Measurements from ENCODE around the gene NRN1L. TPM values are rescaled to one million over a fixed set of nuclear protein-coding genes. Genes with fewer than 3 reads are reported as not detected.

NRN1L gene
- total RNA-seq, 2 experiments from 2014 or later = not detected

- peak within 1 kb of the TSS; percentile 92 for H3K27ac Mint-ChIP-seq
- H3K36me3 Mint-ChIP-seq (ENCODE audit: low read depth) = peaks cover 6% of the 10 kb centered on the region
- H3K4me3 Mint-ChIP-seq = peak within 1 kb of the TSS; percentile 92
- intact Hi-C loops (cut with micrococcal nuclease) = loop anchor here (1.0 to 2.0 kb wide), 12 partner anchors 13 to 464 kb away; partner anchors contain the start of genes ACD, CTCF, NFATC3 and PARD6A
- no peaks in the 10 kb centered on the region for H3K9me3 Mint-ChIP-seq
- H3K27me3 Mint-ChIP-seq (ENCODE audit: low read depth) = no peaks in the 10 kb centered on the region
- CTCF ChIA-PET = interaction anchor here (0.6 to 4.2 kb wide), 5 partner anchors 31 to 571 kb away, joined by 3 to 35 read pairs (median 3); no protein-coding TSS in a partner anchor
- DNase-seq = peak; percentile 98
- H3K4me1 Mint-ChIP-seq (ENCODE audit: low read depth) = peaks cover 50% of the 10 kb centered on the region
Measured at GRCh38 chr16:67846320-67847063, 38.2 kb upstream of the NRN1L start, which contains the start of gene NUTF2. TSS of gene NUTF2 (plus strand) at chr16:67846933. CDS start at chr16:67865131, 18,198 bp downstream.

GRCh38 chr16:67847064-67847861 lies 37.4 kb upstream of the NRN1L start, which contains the start of gene CENPT:
TSS of gene CENPT (minus strand) at chr16:67847693. CDS start at chr16:67833859, 13,834 bp downstream.
- H3K4me3 Mint-ChIP-seq = peak within 1 kb of the TSS; percentile 92
- CTCF ChIA-PET = interaction anchor here (1.8 to 4.2 kb wide), 2 partner anchors 31 kb away, joined by 8 to 35 read pairs; no protein-coding TSS in a partner anchor
- no peaks in the 10 kb centered on the region for H3K27me3 Mint-ChIP-seq (ENCODE audit: low read depth)
- peaks cover 49% of the 10 kb centered on the region for H3K4me1 Mint-ChIP-seq (ENCODE audit: low read depth)
- peaks cover 6% of the 10 kb centered on the region for H3K36me3 Mint-ChIP-seq (ENCODE audit: low read depth)
- peak within 1 kb of the TSS; percentile 92 for H3K27ac Mint-ChIP-seq
- H3K9me3 Mint-ChIP-seq = no peaks in the 10 kb centered on the region
- DNase-seq = peak; percentile 18
- intact Hi-C loops (cut with micrococcal nuclease) = loop anchor here (2.0 kb wide), 3 partner anchors 18 to 326 kb away; partner anchors contain the start of gene NFATC3

GRCh38 chr16:67848118-67848517 lies 36.6 kb upstream of the NRN1L start:
- H3K27ac Mint-ChIP-seq = peak overlapping the region; percentile 36
- peaks cover 48% of the 10 kb centered on the region for H3K4me1 Mint-ChIP-seq (ENCODE audit: low read depth)
- intact Hi-C loops (cut with micrococcal nuclease) = no loop called here

GRCh38 chr16:67853670-67854069 lies 31.0 kb upstream of the NRN1L start:
- intact Hi-C loops (cut with micrococcal nuclease) = no loop called here

More at GRCh38 chr16:67848118-67848517, 36.6 kb upstream of the NRN1L start:
- DNase-seq = no peak
- CTCF ChIA-PET = interaction anchor here (0.9 to 1.8 kb wide), 5 partner anchors 19 to 326 kb away, joined by 3 to 8 read pairs (median 3); no protein-coding TSS in a partner anchor
- Mint-ChIP-seq H3K4me3 (peak overlapping the region; percentile 92), H3K36me3 (ENCODE audit: low read depth) (peaks cover 5% of the 10 kb centered on the region), H3K9me3 (no peaks in the 10 kb centered on the region), H3K27me3 (ENCODE audit: low read depth) (no peaks in the 10 kb centered on the region)

GRCh38 chr16:67855789-67856188 lies 28.9 kb upstream of the NRN1L start:
- H3K4me3 Mint-ChIP-seq = no peak overlapping the region
- intact Hi-C loops (cut with micrococcal nuclease) = no loop called here
- H3K36me3 Mint-ChIP-seq (ENCODE audit: low read depth) = peaks cover 3% of the 10 kb centered on the region
- peaks cover 34% of the 10 kb centered on the region for H3K4me1 Mint-ChIP-seq (ENCODE audit: low read depth)
- no peak for DNase-seq
- H3K27ac Mint-ChIP-seq = peak overlapping the region; percentile 8
- no peaks in the 10 kb centered on the region for H3K27me3 Mint-ChIP-seq (ENCODE audit: low read depth)
- no peaks in the 10 kb centered on the region for H3K9me3 Mint-ChIP-seq
- CTCF ChIA-PET = no interaction called here

More at GRCh38 chr16:67853670-67854069, 31.0 kb upstream of the NRN1L start:
- Mint-ChIP-seq H3K4me3 (no peak overlapping the region), H3K27me3 (ENCODE audit: low read depth) (no peaks in the 10 kb centered on the region), H3K9me3 (no peaks in the 10 kb centered on the region), H3K27ac (no peak overlapping the region), H3K36me3 (ENCODE audit: low read depth) (peaks cover 5% of the 10 kb centered on the region), H3K4me1 (ENCODE audit: low read depth) (peaks cover 42% of the 10 kb centered on the region)
- CTCF ChIA-PET = interaction anchor here (2.7 kb wide), 1 partner anchor 37 kb away, joined by 8 read pairs; no protein-coding TSS in a partner anchor
- DNase-seq = no peak

GRCh38 chr16:67856927-67857546 lies 27.6 kb upstream of the NRN1L start:
- no peaks in the 10 kb centered on the region for H3K9me3 Mint-ChIP-seq
- no peak for DNase-seq
- H3K36me3 Mint-ChIP-seq (ENCODE audit: low read depth) = peaks cover 5% of the 10 kb centered on the region
- no peaks in the 10 kb centered on the region for H3K27me3 Mint-ChIP-seq (ENCODE audit: low read depth)
- peaks cover 40% of the 10 kb centered on the region for H3K4me1 Mint-ChIP-seq (ENCODE audit: low read depth)
- CTCF ChIA-PET = interaction anchor here (1.3 to 1.7 kb wide), 2 partner anchors 27 to 41 kb away, joined by 4 to 8 read pairs; no protein-coding TSS in a partner anchor
- H3K27ac Mint-ChIP-seq = no peak overlapping the region
- intact Hi-C loops (cut with micrococcal nuclease) = no loop called here
- H3K4me3 Mint-ChIP-seq = no peak overlapping the region

- Mint-ChIP-seq H3K36me3 (ENCODE audit: low read depth) (peaks cover 5% of the 10 kb centered on the region), H3K27me3 (ENCODE audit: low read depth) (no peaks in the 10 kb centered on the region), H3K4me3 (no peak overlapping the region), H3K27ac (no peak overlapping the region), H3K9me3 (no peaks in the 10 kb centered on the region), H3K4me1 (ENCODE audit: low read depth) (peaks cover 39% of the 10 kb centered on the region)
- CTCF ChIA-PET = interaction anchor here (1.3 to 1.7 kb wide), 2 partner anchors 26 to 42 kb away, joined by 4 to 8 read pairs; no protein-coding TSS in a partner anchor
- no peak for DNase-seq
- intact Hi-C loops (cut with micrococcal nuclease) = no loop called here
Measured at GRCh38 chr16:67857547-67858233, 27.0 kb upstream of the NRN1L start.

- DNase-seq = no peak
- Mint-ChIP-seq H3K9me3 (no peaks in the 10 kb centered on the region), H3K36me3 (ENCODE audit: low read depth) (peaks cover 5% of the 10 kb centered on the region), H3K4me1 (ENCODE audit: low read depth) (peaks cover 39% of the 10 kb centered on the region), H3K4me3 (no peak overlapping the region), H3K27me3 (ENCODE audit: low read depth) (no peaks in the 10 kb centered on the region), H3K27ac (no peak overlapping the region)
- intact Hi-C loops (cut with micrococcal nuclease) = no loop called here
- CTCF ChIA-PET = interaction anchor here (0.6 to 1.7 kb wide), 2 partner anchors 42 to 263 kb away, joined by 3 to 8 read pairs; no protein-coding TSS in a partner anchor
Measured at GRCh38 chr16:67858500-67858899, 26.2 kb upstream of the NRN1L start.

GRCh38 chr16:67860589-67861398 lies 23.9 kb upstream of the NRN1L start:
- Mint-ChIP-seq H3K36me3 (ENCODE audit: low read depth) (peaks cover 8% of the 10 kb centered on the region), H3K27me3 (ENCODE audit: low read depth) (no peaks in the 10 kb centered on the region), H3K27ac (no peak overlapping the region), H3K4me1 (ENCODE audit: low read depth) (peaks cover 25% of the 10 kb centered on the region), H3K4me3 (no peak overlapping the region), H3K9me3 (no peaks in the 10 kb centered on the region)
- DNase-seq = no peak
- intact Hi-C loops (cut with micrococcal nuclease) = no loop called here
- CTCF ChIA-PET = interaction anchor here (0.6 to 2.6 kb wide), 5 partner anchors 23 to 82 kb away, joined by 3 to 11 read pairs (median 4); partner anchors contain the start of gene NRN1L

- Mint-ChIP-seq H3K4me3 (no peak overlapping the region), H3K36me3 (ENCODE audit: low read depth) (peaks cover 11% of the 10 kb centered on the region), H3K27ac (peak overlapping the region; percentile 53), H3K9me3 (no peaks in the 10 kb centered on the region), H3K4me1 (ENCODE audit: low read depth) (peaks cover 21% of the 10 kb centered on the region), H3K27me3 (ENCODE audit: low read depth) (no peaks in the 10 kb centered on the region)
- intact Hi-C loops (cut with micrococcal nuclease) = no loop called here
- CTCF ChIA-PET = interaction anchor here (1.9 to 2.6 kb wide), 4 partner anchors 10 to 104 kb away, joined by 5 to 11 read pairs (median 8); partner anchors contain the start of gene NRN1L
- DNase-seq = no peak
Measured at GRCh38 chr16:67861877-67862276, 22.8 kb upstream of the NRN1L start.
